ENCODE measurements around the gene EPN2. TPM values are rescaled to one million over a fixed set of nuclear protein-coding genes. Genes with fewer than 3 reads are reported as not detected.

The EPN2 gene
- total RNA-seq, 1 experiment from 2014 or later: 73.1 TPM

- H2AFZ ChIP-seq (ENCODE audit: low read depth, low read length, poor library complexity, severe bottlenecking): no peak overlapping the region
- ChIA-PET POLR2A (no interaction called here), RAD21 (ENCODE audit: low non-redundant PET in 1 of 2, low total read pairs in 2 of 2, uncharacterized antibody in 2 of 2, unreplicated experiment in 2 of 2) (no interaction called here), CTCF (no interaction called here)
- no peak overlapping the region for H3K4me2 ChIP-seq (ENCODE audit: low read length)
- intact Hi-C loops (cut with micrococcal nuclease): no loop called here
- H3K36me3 ChIP-seq (ENCODE audit: control insufficient read depth in 1 of 2, insufficient read depth in 2 of 2, low read length in 2 of 2): no peaks in the 10 kb centered on the region
- no peaks in the 10 kb centered on the region for H3K9me3 ChIP-seq (ENCODE audit: control insufficient read depth in 1 of 2, insufficient read depth in 1 of 2, low read depth in 1 of 2, low read length in 2 of 2)
- no peak overlapping the region for H3K9ac ChIP-seq (ENCODE audit: low read length)
- H3K4me3 ChIP-seq (replicated peaks in 1 of 2; ENCODE audit: low read depth in 1 of 2, low read length in 2 of 2): no peak overlapping the region
- H3K27me3 ChIP-seq (ENCODE audit: insufficient read depth, low read length): no peaks in the 10 kb centered on the region
- H3K79me2 ChIP-seq (ENCODE audit: insufficient read depth, low read length): 0 out of 2 replicates have a peak, but pooled peaks cover 7% of the 10 kb centered on the region
- ATAC-seq (no peak), DNase-seq (ENCODE audit: low read depth, low spot score) (no peak)
- no peak overlapping the region for H3K27ac ChIP-seq (ENCODE audit: low read depth, low read length)
- peaks cover 8 to 42% of the 10 kb centered on the region in 2 experiments for H3K4me1 ChIP-seq (ENCODE audit: control insufficient read depth in 1 of 2, insufficient read depth in 2 of 2, low read length in 2 of 2)
- H4K20me1 ChIP-seq (ENCODE audit: insufficient read depth): no peaks in the 10 kb centered on the region
- no peaks in the 10 kb centered on the region for H3K9me2 ChIP-seq (ENCODE audit: insufficient read depth)
- no TSS peak for BruUV-seq (replicated peaks)
- TF ChIP-seq RAD21 (IDR thresholded peaks at IDR 0.05; ENCODE audit: low read depth): no peak
- TF ChIP-seq EGR1 (IDR thresholded peaks at IDR 0.05; ENCODE audit: low read depth): no peak
- no peak for TF ChIP-seq JUND (IDR thresholded peaks at IDR 0.05)
- no peak for TF ChIP-seq ZNF274 (IDR thresholded peaks at IDR 0.05; ENCODE audit: low read depth, low read length)
- no peak for TF ChIP-seq EZH2 (IDR thresholded peaks at IDR 0.05)
- no peak for TF ChIP-seq ELF1 (IDR thresholded peaks at IDR 0.05; ENCODE audit: borderline replicate concordance, low read depth)
- no peak for TF ChIP-seq YY1 (IDR thresholded peaks at IDR 0.05; ENCODE audit: extremely low read depth, insufficient replicate concordance, low read depth, low read length)
- TF ChIP-seq SP1 (IDR thresholded peaks at IDR 0.05; ENCODE audit: low read depth): no peak
- no peak for TF ChIP-seq EZH2phosphoT487 (IDR thresholded peaks at IDR 0.05; ENCODE audit: borderline replicate concordance)
- no peak for TF ChIP-seq TCF7L2 (IDR thresholded peaks at IDR 0.05; ENCODE audit: borderline replicate concordance, extremely low read depth, insufficient read depth, insufficient read length)
Measured at GRCh38 chr17:19366637-19366972, 129.4 kb downstream of the EPN2 start.

GRCh38 chr17:19368229-19368628, 131.1 kb downstream of the EPN2 start:
- ATAC-seq: no peak
- Histone ChIP-seq H3K9me2 (ENCODE audit: insufficient read depth) (no peaks in the 10 kb centered on the region), H3K9me3 (ENCODE audit: control insufficient read depth in 1 of 2, insufficient read depth in 1 of 2, low read depth in 1 of 2, low read length in 2 of 2) (no peaks in the 10 kb centered on the region), H3K27ac (ENCODE audit: low read depth, low read length) (no peak overlapping the region), H3K4me2 (ENCODE audit: low read length) (peak overlapping the region; percentile 36), H3K4me1 (ENCODE audit: control insufficient read depth in 1 of 2, insufficient read depth in 2 of 2, low read length in 2 of 2) (peaks cover 5 to 35% of the 10 kb centered on the region in 2 experiments), H3K27me3 (ENCODE audit: insufficient read depth, low read length) (no peaks in the 10 kb centered on the region), H3K4me3 (replicated peaks in 1 of 2; ENCODE audit: low read depth in 1 of 2, low read length in 2 of 2) (no peak overlapping the region), H2AFZ (ENCODE audit: low read depth, low read length, poor library complexity, severe bottlenecking) (no peak overlapping the region), H3K79me2 (ENCODE audit: insufficient read depth, low read length) (no peaks in the 10 kb centered on the region), H4K20me1 (ENCODE audit: insufficient read depth) (no peaks in the 10 kb centered on the region), H3K36me3 (ENCODE audit: control insufficient read depth in 1 of 2, insufficient read depth in 2 of 2, low read length in 2 of 2) (no peaks in the 10 kb centered on the region), H3K9ac (ENCODE audit: low read length) (no peak overlapping the region)
- no peak for DNase-seq (ENCODE audit: low read depth, low spot score)
- POLR2A ChIA-PET: interaction anchor here (1.3 kb wide), 1 partner anchor 10 kb away, joined by 3 read pairs; no protein-coding TSS in a partner anchor
- RAD21 ChIA-PET (ENCODE audit: low non-redundant PET in 1 of 2, low total read pairs in 2 of 2, uncharacterized antibody in 2 of 2, unreplicated experiment in 2 of 2): no interaction called here
- TF ChIP-seq EGR1 (IDR thresholded peaks at IDR 0.05; ENCODE audit: low read depth) (no peak), EZH2 (IDR thresholded peaks at IDR 0.05) (no peak), ZFX (IDR thresholded peaks at IDR 0.05) (no peak), CEBPB (IDR thresholded peaks at IDR 0.05; ENCODE audit: low read depth) (no peak), SIN3A (IDR thresholded peaks at IDR 0.05; ENCODE audit: low read depth) (no peak), MAX (IDR thresholded peaks at IDR 0.05) (no peak)
- BruUV-seq (replicated peaks): no TSS peak
- intact Hi-C loops (cut with micrococcal nuclease): no loop called here
- CTCF ChIA-PET: no interaction called here
